IgD-negative memory B cell (primary cell): ENCODE measurements around the gene EXOC2. TPM values are rescaled to one million over a fixed set of nuclear protein-coding genes. Genes with fewer than 3 reads are reported as not detected.
A peak's percentile ranks its signal among the peaks of the same experiment; 100 is the strongest.

Source experiments
- H3K27ac Mint-ChIP-seq, 3 donors: one replicate each; pipeline ENCODE4 v1.8.0; 2020 to 2022; ENCODE audit warnings: mild to moderate bottlenecking in 3 of 3, mixed read lengths in 3 of 3, moderate library complexity in 1 of 3
- H3K27me3 Mint-ChIP-seq: one replicate; pipeline ENCODE4 v1.8.0; 2021; ENCODE audit warnings: mixed read lengths
- H3K36me3 Mint-ChIP-seq: one replicate; pipeline ENCODE4 v1.8.0; 2020; ENCODE audit warnings: mild to moderate bottlenecking, mixed read lengths
- H3K4me1 Mint-ChIP-seq, 3 donors: one replicate each; pipeline ENCODE4 v1.8.0; 2020 to 2022; ENCODE audit warnings: mixed read lengths in 3 of 3, mild to moderate bottlenecking in 1 of 3
- H3K4me3 Mint-ChIP-seq, 4 donors: one replicate each; pipeline ENCODE4 v1.8.0; 2020 to 2022; ENCODE audit warnings: mild to moderate bottlenecking in 4 of 4, mixed read lengths in 4 of 4, moderate library complexity in 3 of 4
- H3K9me3 Mint-ChIP-seq, 3 donors: one replicate each; pipeline ENCODE4 v1.8.0; 2020 to 2021; ENCODE audit warnings: mixed read lengths in 3 of 3, mild to moderate bottlenecking in 1 of 3
- polyA plus RNA-seq: library from polyadenylated mRNA; unstranded; fragments of 300-500 nt; fragmentation: Illumina TruSeq; gene quantifications from one replicate; pipeline ENCODE4 v1.2.3, GENCODE V29; 2021

The EXOC2 gene
- polyA plus RNA-seq, 1 donor from 2014 or later, result 26.3 TPM

DNA sequence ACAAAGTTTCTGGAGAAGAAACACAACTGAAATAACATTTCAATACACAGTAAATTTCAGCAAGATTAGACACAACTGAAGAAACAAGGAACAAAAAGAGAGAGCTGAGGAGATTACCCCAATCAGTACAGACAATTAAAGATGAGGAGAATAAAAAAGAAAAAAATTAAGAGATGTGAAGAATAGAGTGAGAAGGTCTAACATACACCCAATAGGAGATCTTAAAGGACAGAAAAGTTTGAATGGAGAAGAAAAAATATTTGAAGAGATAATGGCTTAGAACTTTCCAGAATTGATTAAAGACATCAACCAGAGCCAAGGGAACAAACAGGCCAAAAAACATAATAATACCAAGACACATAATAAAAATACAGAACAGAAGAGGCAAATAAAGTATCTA, 152.4 kb downstream of the EXOC2 start:
- Mint-ChIP-seq H3K27ac (no peak overlapping the region), H3K27me3 (no peaks in the 10 kb centered on the region), H3K4me1 (peaks cover 0 to 2% (median 0%) of the 10 kb centered on the region in 3 donors), H3K9me3 (peaks cover 2 to 21% (median 3%) of the 10 kb centered on the region in 3 donors), H3K36me3 (peaks cover 28% of the 10 kb centered on the region), H3K4me3 (no peak overlapping the region)

DNA sequence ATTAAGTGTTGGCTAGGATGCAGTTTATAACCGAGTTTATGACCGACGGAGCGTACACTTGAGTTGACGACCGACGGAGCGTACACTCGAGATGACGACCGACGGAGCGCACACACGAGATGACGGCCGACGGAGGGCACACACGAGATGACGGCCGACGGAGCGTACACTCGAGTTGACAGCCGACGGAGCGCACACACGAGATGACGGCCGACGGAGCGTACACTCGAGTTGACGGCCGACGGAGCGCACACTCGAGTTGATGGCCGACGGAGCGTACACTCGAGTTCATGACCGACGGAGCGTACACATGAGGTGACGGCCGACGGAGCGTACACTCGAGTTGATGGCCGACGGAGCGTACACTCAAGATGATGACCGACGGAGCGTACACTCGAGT, 155.8 kb downstream of the EXOC2 start:
- no peaks in the 10 kb centered on the region for H3K27me3 Mint-ChIP-seq
- H3K36me3 Mint-ChIP-seq, result peaks cover 15% of the 10 kb centered on the region
- H3K4me1 Mint-ChIP-seq, result peaks cover 0 to 2% (median 0%) of the 10 kb centered on the region in 3 donors
- peak overlapping the region in 1 of 3 donors; percentile 78 for H3K27ac Mint-ChIP-seq
- H3K9me3 Mint-ChIP-seq, result peaks cover 2 to 12% (median 3%) of the 10 kb centered on the region in 3 donors
- no peak overlapping the region for H3K4me3 Mint-ChIP-seq

DNA sequence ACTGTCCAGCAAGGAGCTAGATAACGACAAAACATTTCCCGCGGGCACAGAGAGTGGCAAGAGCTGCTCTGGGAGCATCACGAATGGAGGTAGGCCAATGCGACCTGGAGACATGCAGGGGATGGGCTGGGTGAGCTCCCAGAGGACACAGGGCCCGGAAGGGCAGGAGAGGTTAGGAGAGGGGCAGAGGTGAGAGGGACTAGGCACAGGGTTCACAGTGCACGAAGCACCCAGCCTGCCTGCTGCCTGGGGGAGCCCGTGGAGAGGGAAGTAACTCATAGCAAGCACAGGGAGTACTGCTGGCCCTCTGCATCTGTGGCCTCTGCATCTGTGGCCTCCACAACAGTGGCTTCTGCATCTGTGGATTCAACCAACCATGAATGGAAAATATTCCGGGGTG, 162.5 kb downstream of the EXOC2 start:
- H3K27ac Mint-ChIP-seq, result no peak overlapping the region
- H3K4me3 Mint-ChIP-seq, result no peak overlapping the region
- peaks cover 10% of the 10 kb centered on the region for H3K36me3 Mint-ChIP-seq
- no peaks in the 10 kb centered on the region for H3K9me3 Mint-ChIP-seq
- no peaks in the 10 kb centered on the region for H3K27me3 Mint-ChIP-seq
- H3K4me1 Mint-ChIP-seq, result peaks cover 0 to 8% (median 4%) of the 10 kb centered on the region in 3 donors

DNA sequence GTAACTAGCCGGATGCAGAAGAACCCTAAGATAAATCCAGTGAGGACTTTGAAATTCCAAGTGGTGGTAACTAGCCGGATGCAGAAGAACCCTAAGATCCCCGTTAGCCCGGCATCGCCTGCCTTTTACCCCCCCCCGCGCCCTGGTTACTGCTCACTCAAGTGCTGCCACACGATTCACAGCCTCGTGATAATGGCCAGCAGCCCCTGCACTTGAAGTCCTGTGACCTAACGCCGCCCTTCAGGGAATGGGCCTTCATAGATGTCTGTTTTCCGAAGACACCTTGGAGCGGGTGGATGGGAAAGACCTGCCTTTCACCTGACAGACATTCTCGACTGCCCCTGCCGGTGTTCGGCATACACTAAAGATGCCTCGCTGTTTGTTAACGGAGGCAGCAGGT, 163.9 kb downstream of the EXOC2 start:
- H3K4me1 Mint-ChIP-seq, result peaks cover 0 to 12% (median 4%) of the 10 kb centered on the region in 3 donors
- no peak overlapping the region for H3K27ac Mint-ChIP-seq
- H3K9me3 Mint-ChIP-seq, result no peaks in the 10 kb centered on the region

DNA sequence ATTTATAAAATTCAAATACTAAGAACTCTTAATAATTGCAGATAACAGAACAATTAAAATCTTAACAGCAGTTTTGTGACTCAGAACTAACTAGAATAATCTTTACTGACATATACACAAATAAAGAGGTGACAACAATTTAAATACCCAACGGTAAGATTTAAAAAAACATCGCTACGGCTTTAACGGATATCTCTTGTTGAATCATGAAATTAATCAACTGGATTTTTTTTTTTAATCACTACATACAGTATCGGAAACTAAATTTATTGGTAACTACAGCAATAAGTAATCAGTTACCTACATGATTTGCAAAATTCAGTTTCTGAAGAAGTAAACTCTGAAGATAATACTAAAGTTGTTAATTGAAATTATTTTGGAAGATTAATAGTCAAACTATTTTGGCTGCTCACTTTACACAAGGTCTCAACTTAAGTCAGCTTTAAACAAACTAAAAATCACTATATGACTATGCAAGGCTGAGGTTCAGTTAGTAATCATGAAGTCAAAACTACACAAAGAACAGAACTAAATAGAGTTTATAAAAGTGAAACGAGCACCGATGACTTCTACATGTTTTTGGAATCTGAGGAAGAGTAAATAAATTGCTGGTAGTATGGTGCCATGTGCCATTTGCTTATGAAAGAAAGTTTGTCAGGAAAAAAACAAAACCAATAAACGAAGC, 164.8 kb downstream of the EXOC2 start:
- H3K27ac Mint-ChIP-seq, result no peak overlapping the region

More for the DNA sequence above, 163.9 kb downstream of the EXOC2 start:
- Mint-ChIP-seq H3K4me3 (no peak overlapping the region), H3K36me3 (peaks cover 10% of the 10 kb centered on the region), H3K27me3 (no peaks in the 10 kb centered on the region)

DNA sequence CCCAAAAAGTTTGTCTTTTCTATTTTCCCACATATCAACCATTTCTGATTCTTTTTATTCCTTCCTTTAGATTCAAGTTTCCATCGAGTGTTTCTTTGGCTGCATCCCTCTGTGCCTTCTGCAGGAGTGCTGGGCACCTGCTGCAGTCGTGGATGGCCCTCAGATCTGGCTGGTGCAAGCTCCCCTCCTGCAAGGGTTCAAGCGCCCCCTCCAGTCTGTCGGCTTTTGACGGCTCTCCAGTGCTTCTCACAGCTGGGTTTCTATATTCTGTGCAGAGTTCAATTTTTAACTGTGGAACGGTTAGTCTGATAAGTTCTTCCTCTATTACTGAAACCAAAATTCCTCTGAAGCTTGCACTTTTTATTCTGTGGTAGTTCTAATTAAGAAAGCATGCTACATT, 168.1 kb downstream of the EXOC2 start:
- H3K36me3 Mint-ChIP-seq, result peaks cover 6% of the 10 kb centered on the region
- peak overlapping the region in 1 of 3 donors; percentile 24 for H3K27ac Mint-ChIP-seq
- H3K9me3 Mint-ChIP-seq, result peaks cover 0 to 2% (median 0%) of the 10 kb centered on the region in 3 donors
- peaks cover 0 to 7% (median 3%) of the 10 kb centered on the region in 3 donors for H3K4me1 Mint-ChIP-seq
- H3K4me3 Mint-ChIP-seq, result no peak overlapping the region
- H3K27me3 Mint-ChIP-seq, result no peaks in the 10 kb centered on the region

More for the DNA sequence above, 164.8 kb downstream of the EXOC2 start:
- no peak overlapping the region for H3K4me3 Mint-ChIP-seq
- peaks cover 0 to 12% (median 4%) of the 10 kb centered on the region in 3 donors for H3K4me1 Mint-ChIP-seq
- H3K27me3 Mint-ChIP-seq, result no peaks in the 10 kb centered on the region
- peaks cover 13% of the 10 kb centered on the region for H3K36me3 Mint-ChIP-seq
- H3K9me3 Mint-ChIP-seq, result no peaks in the 10 kb centered on the region

DNA sequence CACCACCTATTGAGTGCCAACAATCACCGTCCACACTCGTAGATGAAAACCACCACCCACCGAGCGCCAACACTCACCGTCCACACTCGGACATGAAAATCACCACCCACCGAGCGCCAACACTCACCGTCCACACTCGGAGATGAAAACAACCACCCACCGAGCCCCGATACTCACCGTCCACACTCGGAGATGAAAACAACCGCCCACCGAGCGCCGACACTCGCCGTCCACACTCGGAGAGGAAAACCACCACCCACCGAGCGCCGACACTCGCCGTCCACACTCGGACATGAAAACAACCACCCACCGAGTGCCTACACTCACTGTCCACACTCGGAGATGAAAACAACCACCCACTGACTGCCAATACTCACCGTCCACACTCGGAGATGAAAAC, 172.1 kb downstream of the EXOC2 start:
- Mint-ChIP-seq H3K9me3 (peaks cover 0 to 3% (median 2%) of the 10 kb centered on the region in 3 donors), H3K4me1 (peaks cover 0 to 6% (median 0%) of the 10 kb centered on the region in 3 donors), H3K4me3 (no peak overlapping the region), H3K36me3 (peaks cover 8% of the 10 kb centered on the region), H3K27ac (peak overlapping the region in 1 of 3 donors; percentile 46), H3K27me3 (no peaks in the 10 kb centered on the region)

DNA sequence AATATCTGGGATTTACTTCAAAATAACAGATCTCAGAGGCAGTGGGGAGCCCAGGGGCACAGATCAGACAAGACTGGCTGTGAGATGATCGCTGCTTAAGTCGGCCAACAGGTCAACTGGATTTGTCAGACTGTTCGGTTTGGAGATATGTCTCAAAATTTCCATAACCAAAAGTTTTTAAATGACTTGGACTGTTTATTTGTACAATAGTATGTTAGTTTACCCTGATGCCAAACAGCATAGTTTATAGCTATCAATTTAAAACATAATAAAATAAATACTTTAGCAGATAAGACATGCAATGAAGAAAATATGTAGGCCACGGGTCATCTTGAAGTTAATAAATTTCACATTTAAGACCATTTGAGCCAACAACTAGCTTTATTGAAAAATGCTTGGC, 174.7 kb downstream of the EXOC2 start:
- peaks cover 0 to 3% (median 2%) of the 10 kb centered on the region in 3 donors for H3K4me1 Mint-ChIP-seq
- no peak overlapping the region for H3K27ac Mint-ChIP-seq
- no peak overlapping the region for H3K4me3 Mint-ChIP-seq
- no peaks in the 10 kb centered on the region for H3K27me3 Mint-ChIP-seq
- peaks cover 0 to 3% (median 2%) of the 10 kb centered on the region in 3 donors for H3K9me3 Mint-ChIP-seq
- peaks cover 8% of the 10 kb centered on the region for H3K36me3 Mint-ChIP-seq

DNA sequence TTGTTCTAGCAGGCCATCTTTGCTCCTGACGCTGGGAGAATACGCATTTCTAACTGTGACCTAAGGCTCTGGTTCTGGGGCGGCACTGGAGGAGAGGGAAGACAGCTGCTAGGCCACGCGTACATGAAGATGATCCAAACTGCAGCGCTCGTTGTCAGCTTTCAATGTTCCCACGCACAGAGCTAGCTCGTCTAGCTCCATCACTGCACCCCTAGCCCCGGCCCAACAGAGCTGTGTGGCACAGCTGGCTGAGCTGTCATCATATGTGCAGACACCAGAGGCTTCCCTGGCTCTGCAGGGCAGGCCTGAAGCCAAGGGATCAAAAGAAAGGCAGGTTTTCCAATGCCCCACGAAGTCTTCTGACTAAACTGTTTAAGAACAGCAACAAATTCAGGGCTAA, 176.7 kb downstream of the EXOC2 start:
- Mint-ChIP-seq H3K4me3 (no peak overlapping the region), H3K9me3 (peaks cover 0 to 3% (median 2%) of the 10 kb centered on the region in 3 donors), H3K36me3 (peaks cover 12% of the 10 kb centered on the region), H3K27me3 (no peaks in the 10 kb centered on the region), H3K27ac (no peak overlapping the region), H3K4me1 (peaks cover 0 to 5% (median 3%) of the 10 kb centered on the region in 3 donors)

DNA sequence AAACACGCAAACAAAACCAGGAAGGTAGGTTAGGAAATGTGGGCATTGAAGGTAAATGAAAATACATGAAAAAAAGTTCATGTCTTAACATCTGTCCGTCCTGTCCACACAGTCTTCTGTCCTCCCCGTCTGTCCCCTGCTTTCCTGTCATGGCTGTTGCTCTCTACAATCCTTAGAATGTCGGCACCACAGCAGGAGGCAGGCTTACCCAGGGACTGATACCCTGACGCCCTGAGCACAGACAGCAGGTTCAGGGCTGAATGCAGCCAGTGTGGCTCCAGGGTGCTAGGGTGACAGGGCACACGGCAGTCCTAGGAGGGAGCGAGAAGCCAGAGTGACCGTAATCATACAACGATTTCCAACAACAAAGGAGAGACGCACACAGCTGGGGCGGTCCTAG, 177.7 kb downstream of the EXOC2 start:
- peaks cover 12% of the 10 kb centered on the region for H3K36me3 Mint-ChIP-seq
- no peaks in the 10 kb centered on the region for H3K27me3 Mint-ChIP-seq
- H3K4me3 Mint-ChIP-seq, result no peak overlapping the region
- peak overlapping the region in 1 of 3 donors; percentile 69 for H3K27ac Mint-ChIP-seq
- H3K4me1 Mint-ChIP-seq, result peaks cover 0 to 6% (median 5%) of the 10 kb centered on the region in 3 donors
- peaks cover 0 to 3% (median 0%) of the 10 kb centered on the region in 3 donors for H3K9me3 Mint-ChIP-seq

DNA sequence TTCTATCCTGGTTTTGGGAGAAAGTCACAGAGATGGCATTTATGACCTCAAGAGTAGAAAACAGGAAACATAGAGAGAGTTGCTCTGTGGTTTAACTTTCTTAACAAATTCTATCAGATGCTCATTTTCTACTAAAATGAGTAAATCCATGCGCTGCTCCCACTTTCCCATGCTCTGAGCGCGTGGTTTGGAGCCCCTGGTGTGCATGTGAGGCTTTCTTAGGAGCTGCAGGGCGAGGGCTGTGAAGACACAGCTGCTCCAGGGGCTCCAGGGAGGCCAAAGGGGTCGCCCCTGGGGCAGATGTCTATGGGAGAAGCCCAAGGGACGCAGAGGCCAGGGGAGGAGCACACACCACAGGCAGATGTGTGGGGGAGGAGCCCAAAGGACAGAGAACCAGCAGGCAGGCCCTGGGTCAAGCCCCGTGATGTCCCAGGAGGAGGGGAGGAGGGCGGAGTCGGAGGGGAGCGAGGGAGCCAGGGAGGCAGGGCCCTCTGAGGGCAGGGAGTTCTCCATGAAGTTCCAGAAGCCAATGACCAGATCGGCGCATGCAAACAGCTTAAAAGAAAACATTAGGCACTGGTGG, 178.5 kb downstream of the EXOC2 start:
- Mint-ChIP-seq H3K27me3 (no peaks in the 10 kb centered on the region), H3K36me3 (peaks cover 16% of the 10 kb centered on the region), H3K9me3 (peaks cover 0 to 3% (median 0%) of the 10 kb centered on the region in 3 donors), H3K27ac (peak overlapping the region in 1 of 3 donors; percentile 42), H3K4me1 (peaks cover 0 to 13% (median 12%) of the 10 kb centered on the region in 3 donors), H3K4me3 (no peak overlapping the region)

DNA sequence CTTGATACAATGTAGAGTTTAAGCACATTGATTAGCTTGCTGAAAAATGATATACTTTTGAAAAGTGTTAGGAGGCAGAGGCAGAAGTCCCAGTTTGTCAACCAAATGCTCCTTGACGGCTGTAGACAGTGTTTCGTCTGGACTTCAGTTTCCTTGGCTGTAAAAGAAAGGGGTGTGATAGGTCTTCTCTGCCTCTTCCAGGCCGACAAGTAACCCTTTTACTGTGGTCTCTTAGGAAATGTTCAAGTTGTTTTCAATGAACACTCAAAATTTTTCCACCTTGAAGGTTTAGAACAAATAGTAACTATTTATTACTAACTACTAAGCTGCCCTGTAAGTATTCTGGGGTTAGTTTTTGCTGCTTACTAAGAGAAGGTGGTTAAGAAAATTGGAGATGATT, 179.0 kb downstream of the EXOC2 start:
- no peaks in the 10 kb centered on the region for H3K27me3 Mint-ChIP-seq
- H3K9me3 Mint-ChIP-seq, result peaks cover 0 to 3% (median 0%) of the 10 kb centered on the region in 3 donors
- H3K36me3 Mint-ChIP-seq, result peaks cover 16% of the 10 kb centered on the region
- H3K27ac Mint-ChIP-seq, result no peak overlapping the region
- no peak overlapping the region for H3K4me3 Mint-ChIP-seq
- H3K4me1 Mint-ChIP-seq, result peaks cover 0 to 17% (median 13%) of the 10 kb centered on the region in 3 donors

DNA sequence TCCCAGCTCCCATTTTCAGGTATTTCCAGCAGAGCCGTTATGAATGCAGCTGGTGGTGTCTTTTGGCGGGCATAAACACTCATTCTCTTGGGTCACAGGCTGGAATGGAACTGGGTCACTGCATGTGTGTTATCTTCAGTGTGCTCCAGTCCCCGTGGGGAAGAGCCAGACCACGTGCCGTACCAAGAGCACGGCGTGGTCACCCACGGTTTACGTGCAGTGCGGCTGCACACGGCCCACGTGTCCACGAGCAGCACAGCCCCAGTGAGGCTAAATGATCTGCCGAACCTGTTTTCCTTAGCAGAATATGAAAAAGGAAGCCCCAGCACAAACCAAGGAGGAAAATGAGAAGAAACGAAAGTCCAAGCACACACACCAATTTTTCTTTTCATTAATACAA, 179.9 kb downstream of the EXOC2 start:
- no peak overlapping the region for H3K4me3 Mint-ChIP-seq
- no peaks in the 10 kb centered on the region for H3K27me3 Mint-ChIP-seq
- no peaks in the 10 kb centered on the region for H3K9me3 Mint-ChIP-seq
- no peak overlapping the region for H3K27ac Mint-ChIP-seq
- peaks cover 0 to 23% (median 15%) of the 10 kb centered on the region in 3 donors for H3K4me1 Mint-ChIP-seq
- peaks cover 16% of the 10 kb centered on the region for H3K36me3 Mint-ChIP-seq

DNA sequence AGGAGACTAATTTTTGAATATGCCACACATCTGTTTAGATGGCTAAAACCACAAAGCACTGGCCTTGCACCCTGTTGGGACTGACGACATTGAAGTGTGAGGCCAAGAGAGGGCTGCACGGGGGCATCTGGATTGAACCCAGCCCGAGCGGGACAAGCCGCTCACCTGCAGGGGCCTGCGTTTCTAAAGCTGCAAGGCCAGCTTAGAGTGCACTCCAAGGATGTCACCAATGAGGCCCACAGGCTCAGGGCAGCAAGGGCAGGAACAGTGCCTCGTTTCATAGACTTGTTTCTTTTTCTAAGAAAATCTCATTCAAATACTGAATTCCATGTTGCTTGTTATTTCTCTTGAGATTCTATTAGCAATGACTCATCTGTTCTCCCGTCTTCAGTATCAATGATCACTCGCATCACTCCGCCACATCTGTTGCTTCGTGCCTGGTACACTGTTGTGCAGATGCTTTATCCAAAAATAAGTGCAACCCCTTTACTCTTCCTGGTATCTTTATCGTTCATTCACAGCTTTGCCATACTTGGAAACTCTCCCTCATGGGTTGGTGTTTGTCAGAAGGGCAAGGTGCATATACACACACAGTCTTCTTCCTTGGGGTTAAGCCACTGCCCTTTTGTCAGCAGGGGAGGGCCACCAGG, 181.3 kb downstream of the EXOC2 start:
- H3K27ac Mint-ChIP-seq, result no peak overlapping the region
- no peaks in the 10 kb centered on the region for H3K27me3 Mint-ChIP-seq
- H3K9me3 Mint-ChIP-seq, result no peaks in the 10 kb centered on the region
- H3K4me1 Mint-ChIP-seq, result peaks cover 3 to 26% (median 18%) of the 10 kb centered on the region in 3 donors
- no peak overlapping the region for H3K4me3 Mint-ChIP-seq
- peaks cover 12% of the 10 kb centered on the region for H3K36me3 Mint-ChIP-seq

DNA sequence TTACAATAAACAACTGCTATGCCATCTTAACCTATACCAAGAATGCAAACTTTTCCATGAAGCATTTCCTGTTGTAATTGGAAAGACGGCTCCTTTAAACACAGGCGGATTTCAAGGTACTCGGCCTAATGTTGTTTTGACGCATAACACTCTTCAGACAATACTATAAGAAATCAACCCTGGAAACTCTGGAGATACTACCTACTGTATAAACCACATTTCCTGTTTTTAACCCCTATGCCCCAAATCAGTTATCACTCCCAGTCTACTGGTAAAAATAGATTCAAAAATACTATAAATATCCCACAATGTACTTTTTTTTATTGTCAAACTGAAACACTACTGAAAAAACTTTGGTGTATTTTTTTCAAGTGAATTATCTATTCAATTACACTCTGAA, 183.3 kb downstream of the EXOC2 start:
- H3K27me3 Mint-ChIP-seq, result no peaks in the 10 kb centered on the region
- no peak overlapping the region for H3K27ac Mint-ChIP-seq
- peaks cover 15 to 31% (median 25%) of the 10 kb centered on the region in 3 donors for H3K4me1 Mint-ChIP-seq
- H3K4me3 Mint-ChIP-seq, result no peak overlapping the region
- H3K36me3 Mint-ChIP-seq, result peaks cover 9% of the 10 kb centered on the region
- no peaks in the 10 kb centered on the region for H3K9me3 Mint-ChIP-seq
